ENCODE results near the gene IL3.

IL3 gene

DNA sequence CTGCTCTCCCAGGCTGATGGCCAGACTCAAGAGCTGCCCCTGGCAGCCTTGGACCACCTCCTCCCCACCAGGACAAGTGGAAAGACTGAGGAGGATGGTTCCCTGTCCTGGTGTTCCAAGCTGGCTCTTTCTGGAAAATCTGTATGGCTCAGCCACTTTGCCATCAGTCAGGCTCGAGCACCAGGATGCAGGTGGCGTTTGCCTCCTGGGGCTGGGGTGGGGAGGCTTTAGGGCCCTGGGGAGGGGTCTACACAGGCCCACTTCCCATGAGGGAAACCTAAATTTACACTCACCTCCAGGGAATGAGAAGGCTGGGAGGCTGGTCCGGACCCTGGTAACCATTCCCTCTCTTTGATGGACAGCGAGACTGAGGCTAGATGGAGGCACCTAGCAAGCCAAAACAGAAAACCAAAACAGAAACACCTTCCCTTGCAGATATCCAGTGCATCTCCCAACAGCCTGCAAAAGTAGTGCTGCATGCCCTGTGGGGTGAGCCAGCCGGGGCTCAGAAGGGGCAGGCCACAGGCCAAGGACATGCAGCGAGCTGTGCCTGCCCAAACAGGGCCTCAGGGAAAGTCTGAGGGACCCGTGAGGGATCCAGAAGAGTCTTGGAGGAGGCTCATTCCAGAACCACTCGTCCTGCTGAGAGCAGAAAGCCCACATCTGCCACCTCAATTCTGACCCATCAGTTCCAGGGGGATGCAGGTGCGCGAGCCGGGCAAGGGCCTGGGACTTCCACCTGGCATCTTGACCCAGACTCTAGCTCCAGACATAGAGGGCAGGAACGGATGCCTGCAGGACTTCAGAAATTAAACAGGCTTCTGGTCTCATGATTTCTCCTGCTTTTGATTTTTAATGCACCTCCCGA is 7.7 kb downstream of the IL3 start:
- in situ Hi-C loops (cut with HindIII; ENCODE audit: low pct_ligation_motif_present, low pct_unique_long_range_greater_than_20kb, low sequenced_read_pairs): no loop called here
- DNase-seq: no peak

DNA sequence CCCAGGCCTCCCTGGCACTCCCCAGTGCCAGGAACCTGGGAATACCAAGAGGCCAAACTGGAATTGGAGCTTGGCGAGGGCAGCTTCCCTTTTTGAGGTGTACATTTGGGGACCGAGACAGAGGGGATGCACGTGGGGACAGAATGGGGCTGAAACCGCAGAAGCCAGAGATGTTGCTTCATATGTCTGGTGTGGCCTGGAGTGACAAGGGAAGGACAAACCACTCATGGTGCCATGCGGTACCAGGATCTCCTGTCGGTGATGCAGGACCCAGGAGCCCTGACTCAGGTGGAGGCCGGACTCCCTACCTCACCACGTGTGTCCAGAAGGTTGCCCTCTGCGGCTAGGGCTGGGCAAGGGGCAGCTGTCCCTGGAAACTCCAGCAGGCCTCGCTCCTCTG is 9.1 kb downstream of the IL3 start:
- DNase-seq: no peak
- in situ Hi-C loops (cut with HindIII; ENCODE audit: low pct_ligation_motif_present, low pct_unique_long_range_greater_than_20kb, low sequenced_read_pairs): no loop called here

DNA sequence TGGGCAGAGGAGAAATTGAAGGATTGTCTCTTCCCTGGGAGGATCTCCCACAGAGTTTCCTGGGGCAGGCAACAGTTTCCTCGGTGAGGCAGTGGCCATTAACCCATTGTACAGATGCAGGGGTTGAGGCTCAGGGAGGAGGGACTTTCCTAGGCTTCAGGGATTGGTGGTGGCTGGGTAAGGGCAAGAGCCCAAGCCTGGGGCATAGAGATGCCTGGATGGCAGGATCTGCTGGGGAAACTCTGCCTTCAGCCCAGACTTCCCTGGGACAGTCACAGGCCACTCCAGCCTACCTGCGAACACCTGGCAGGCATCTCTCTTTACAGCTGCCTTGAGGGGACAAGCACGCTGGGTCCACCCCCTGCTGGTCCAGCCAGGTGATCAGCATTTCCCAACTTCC is 9.5 kb downstream of the IL3 start:
- in situ Hi-C loops (cut with HindIII; ENCODE audit: low pct_ligation_motif_present, low pct_unique_long_range_greater_than_20kb, low sequenced_read_pairs): no loop called here
- no peak for DNase-seq

DNA sequence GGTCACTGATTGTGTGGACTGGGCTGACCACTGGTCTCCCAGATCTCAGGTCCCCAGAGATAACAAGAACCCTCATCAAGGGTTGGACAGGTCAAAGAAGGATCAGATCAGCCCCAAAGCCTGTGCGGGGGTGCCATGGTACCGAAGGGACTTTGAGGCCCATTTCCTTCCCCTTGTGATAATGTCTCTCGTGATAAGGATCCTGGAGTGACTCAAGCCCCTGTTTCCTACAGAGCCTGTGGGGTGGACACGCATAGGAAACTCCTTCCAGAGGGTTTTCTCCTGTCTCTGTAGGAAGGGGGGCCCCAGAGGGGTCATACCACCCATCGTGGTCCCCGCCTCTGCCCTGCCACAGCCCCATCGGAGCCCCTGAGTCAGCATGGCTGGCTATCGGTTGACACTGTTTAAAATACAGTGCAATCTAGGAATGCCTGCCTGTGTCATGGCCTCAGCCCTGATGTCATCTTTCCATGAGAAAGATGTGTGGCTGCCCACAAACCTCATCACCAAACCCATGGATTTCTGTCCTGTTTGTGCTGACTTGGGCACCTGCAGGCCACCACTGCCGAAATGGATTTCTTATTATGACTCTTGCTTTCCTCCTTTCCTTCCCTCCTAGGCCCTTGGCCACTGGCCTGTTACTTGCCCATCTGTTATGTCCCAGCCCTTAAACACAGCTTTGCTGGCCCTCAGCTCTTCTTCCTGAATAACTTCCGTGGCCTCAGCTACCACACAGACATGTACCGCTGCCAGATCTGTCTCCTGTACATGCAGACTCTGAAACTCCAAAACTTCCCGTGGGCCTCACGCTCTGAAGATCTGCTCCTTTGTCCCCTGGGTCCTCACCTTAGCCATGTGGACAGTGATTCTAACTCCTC is 10.2 kb downstream of the IL3 start:
- no peak for DNase-seq
- in situ Hi-C loops (cut with HindIII; ENCODE audit: low pct_ligation_motif_present, low pct_unique_long_range_greater_than_20kb, low sequenced_read_pairs): no loop called here

DNA sequence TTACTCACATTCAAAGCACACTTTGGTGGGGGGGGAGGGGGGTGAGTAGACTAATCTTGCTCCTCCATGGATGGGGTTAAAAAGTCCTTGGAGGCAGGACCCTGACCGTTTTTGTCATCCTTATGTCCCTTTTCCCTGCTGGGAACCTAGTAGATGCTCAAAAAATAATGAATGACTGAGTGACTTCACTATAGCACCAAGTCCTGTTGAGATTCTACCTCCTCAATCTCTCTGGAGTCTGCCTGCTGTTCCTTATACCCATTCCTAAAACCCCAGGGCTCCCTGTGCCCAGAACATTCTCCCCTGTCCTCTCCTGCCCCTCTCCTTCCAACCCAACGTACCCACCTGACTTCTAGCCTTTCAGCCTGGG is 10.9 kb downstream of the IL3 start:
- DNase-seq: no peak
- in situ Hi-C loops (cut with HindIII; ENCODE audit: low pct_ligation_motif_present, low pct_unique_long_range_greater_than_20kb, low sequenced_read_pairs): no loop called here

DNA sequence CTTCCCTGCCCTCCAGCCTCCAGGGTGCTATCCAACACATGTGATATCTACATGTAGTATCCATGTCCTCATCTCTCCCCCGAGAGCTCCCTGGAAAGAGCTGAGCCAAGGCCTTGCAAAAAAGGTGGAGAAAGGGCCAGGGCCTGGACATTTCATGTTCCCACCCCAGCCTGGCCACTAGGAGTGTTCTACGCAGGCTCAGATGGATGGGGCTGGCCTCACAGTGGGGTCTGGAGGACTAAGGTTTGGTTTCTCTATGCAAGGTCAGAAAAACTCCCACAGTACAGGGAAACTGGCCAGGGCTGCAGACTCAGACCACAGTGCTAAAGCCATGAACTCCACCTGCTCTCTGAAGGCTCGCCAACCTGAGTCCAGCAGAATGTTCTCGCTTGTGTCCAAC is 11.6 kb downstream of the IL3 start:
- in situ Hi-C loops (cut with HindIII; ENCODE audit: low pct_ligation_motif_present, low pct_unique_long_range_greater_than_20kb, low sequenced_read_pairs): no loop called here
- no peak for DNase-seq

DNA sequence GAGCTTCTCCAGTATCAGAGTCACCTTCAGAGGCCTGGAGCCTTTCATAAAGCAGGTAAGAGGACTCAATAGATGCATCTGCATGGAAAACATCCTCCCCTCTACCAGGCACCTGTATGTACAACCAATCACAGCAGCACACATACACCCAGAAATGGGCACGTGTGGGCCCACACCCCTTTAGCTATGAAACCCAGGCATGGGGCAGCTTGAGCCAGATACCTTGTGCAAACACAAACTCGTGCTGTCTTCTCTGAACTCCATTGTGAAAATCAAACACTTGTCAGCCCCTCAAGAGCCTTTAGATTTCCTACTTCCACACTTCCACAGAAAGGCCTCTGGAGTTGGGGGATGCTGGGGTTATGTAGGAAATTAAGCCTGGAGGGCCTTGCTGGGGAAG is 12.1 kb downstream of the IL3 start:
- no peak for DNase-seq
- in situ Hi-C loops (cut with HindIII; ENCODE audit: low pct_ligation_motif_present, low pct_unique_long_range_greater_than_20kb, low sequenced_read_pairs): no loop called here

DNA sequence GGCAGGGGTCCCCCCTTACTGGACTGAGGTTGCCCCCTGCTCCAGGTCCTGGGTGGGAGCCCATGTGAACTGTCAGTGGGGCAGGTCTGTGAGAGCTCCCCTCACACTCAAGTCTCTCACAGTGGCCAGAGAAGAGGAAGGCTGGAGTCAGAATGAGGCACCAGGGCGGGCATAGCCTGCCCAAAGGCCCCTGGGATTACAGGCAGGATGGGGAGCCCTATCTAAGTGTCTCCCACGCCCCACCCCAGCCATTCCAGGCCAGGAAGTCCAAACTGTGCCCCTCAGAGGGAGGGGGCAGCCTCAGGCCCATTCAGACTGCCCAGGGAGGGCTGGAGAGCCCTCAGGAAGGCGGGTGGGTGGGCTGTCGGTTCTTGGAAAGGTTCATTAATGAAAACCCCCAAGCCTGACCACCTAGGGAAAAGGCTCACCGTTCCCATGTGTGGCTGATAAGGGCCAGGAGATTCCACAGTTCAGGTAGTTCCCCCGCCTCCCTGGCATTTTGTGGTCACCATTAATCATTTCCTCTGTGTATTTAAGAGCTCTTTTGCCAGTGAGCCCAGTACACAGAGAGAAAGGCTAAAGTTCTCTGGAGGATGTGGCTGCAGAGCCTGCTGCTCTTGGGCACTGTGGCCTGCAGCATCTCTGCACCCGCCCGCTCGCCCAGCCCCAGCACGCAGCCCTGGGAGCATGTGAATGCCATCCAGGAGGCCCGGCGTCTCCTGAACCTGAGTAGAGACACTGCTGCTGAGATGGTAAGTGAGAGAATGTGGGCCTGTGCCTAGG is 13.0 kb downstream of the IL3 start, which contains the start of gene CSF2:
CSF2 (plus strand) TSS at position 559 of the 783 bp plus-strand sequence; CDS start at position 594, 35 bp downstream.
- DNase-seq: peak; percentile 15
- in situ Hi-C loops (cut with HindIII; ENCODE audit: low pct_ligation_motif_present, low pct_unique_long_range_greater_than_20kb, low sequenced_read_pairs): no loop called here

DNA sequence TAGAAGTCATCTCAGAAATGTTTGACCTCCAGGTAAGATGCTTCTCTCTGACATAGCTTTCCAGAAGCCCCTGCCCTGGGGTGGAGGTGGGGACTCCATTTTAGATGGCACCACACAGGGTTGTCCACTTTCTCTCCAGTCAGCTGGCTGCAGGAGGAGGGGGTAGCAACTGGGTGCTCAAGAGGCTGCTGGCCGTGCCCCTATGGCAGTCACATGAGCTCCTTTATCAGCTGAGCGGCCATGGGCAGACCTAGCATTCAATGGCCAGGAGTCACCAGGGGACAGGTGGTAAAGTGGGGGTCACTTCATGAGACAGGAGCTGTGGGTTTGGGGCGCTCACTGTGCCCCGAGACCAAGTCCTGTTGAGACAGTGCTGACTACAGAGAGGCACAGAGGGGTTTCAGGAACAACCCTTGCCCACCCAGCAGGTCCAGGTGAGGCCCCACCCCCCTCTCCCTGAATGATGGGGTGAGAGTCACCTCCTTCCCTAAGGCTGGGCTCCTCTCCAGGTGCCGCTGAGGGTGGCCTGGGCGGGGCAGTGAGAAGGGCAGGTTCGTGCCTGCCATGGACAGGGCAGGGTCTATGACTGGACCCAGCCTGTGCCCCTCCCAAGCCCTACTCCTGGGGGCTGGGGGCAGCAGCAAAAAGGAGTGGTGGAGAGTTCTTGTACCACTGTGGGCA is 13.8 kb downstream of the IL3 start:
- in situ Hi-C loops (cut with HindIII; ENCODE audit: low pct_ligation_motif_present, low pct_unique_long_range_greater_than_20kb, low sequenced_read_pairs): no loop called here
- DNase-seq: no peak

DNA sequence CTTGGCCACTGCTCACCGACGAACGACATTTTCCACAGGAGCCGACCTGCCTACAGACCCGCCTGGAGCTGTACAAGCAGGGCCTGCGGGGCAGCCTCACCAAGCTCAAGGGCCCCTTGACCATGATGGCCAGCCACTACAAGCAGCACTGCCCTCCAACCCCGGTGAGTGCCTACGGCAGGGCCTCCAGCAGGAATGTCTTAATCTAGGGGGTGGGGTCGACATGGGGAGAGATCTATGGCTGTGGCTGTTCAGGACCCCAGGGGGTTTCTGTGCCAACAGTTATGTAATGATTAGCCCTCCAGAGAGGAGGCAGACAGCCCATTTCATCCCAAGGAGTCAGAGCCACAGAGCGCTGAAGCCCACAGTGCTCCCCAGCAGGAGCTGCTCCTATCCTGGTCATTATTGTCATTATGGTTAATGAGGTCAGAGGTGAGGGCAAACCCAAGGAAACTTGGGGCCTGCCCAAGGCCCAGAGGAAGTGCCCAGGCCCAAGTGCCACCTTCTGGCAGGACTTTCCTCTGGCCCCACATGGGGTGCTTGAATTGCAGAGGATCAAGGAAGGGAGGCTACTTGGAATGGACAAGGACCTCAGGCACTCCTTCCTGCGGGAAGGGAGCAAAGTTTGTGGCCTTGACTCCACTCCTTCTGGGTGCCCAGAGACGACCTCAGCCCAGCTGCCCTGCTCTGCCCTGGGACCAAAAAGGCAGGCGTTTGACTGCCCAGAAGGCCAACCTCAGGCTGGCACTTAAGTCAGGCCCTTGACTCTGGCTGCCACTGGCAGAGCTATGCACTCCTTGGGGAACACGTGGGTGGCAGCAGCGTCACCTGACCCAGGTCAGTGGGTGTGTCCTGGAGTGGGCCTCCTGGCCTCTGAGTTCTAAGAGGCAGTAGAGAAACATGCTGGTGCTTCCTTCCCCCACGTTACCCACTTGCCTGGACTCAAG is 14.6 kb downstream of the IL3 start:
- no peak for DNase-seq
- in situ Hi-C loops (cut with HindIII; ENCODE audit: low pct_ligation_motif_present, low pct_unique_long_range_greater_than_20kb, low sequenced_read_pairs): no loop called here

DNA sequence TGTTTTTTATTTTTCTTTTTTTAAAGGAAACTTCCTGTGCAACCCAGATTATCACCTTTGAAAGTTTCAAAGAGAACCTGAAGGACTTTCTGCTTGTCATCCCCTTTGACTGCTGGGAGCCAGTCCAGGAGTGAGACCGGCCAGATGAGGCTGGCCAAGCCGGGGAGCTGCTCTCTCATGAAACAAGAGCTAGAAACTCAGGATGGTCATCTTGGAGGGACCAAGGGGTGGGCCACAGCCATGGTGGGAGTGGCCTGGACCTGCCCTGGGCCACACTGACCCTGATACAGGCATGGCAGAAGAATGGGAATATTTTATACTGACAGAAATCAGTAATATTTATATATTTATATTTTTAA is 15.2 kb downstream of the IL3 start:
- no peak for DNase-seq
- in situ Hi-C loops (cut with HindIII; ENCODE audit: low pct_ligation_motif_present, low pct_unique_long_range_greater_than_20kb, low sequenced_read_pairs): no loop called here

DNA sequence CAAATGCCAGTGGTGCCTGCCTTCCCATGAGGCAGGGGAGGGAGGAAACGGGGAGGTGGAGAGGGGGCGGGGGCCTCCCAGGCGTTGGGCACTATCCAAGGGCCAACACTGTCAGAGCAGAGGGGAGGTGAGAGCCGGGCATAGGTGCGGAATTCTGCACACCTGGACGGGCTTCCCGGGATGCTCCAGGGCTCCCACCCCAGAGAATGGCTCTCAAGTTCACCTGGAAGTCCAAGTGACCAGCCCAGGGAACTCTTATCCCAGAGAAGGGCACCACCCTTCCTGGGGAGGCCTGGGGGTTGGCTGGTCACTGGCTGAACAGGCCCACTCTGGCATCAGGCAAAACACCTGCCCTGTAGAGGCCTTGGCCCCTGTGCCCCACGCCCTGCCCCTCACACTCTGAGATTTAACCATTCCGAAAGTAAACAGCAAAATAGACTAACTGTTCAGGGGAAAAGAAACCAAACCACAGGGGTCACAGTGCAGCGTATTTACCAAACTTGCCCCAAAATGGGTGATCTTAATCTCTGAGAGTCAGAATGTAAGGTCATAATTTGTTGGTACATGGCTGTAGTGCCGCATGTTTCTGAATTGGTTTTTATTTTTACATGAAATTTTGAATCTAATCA is 15.9 kb downstream of the IL3 start:
- in situ Hi-C loops (cut with HindIII; ENCODE audit: low pct_ligation_motif_present, low pct_unique_long_range_greater_than_20kb, low sequenced_read_pairs): no loop called here
- no peak for DNase-seq

DNA sequence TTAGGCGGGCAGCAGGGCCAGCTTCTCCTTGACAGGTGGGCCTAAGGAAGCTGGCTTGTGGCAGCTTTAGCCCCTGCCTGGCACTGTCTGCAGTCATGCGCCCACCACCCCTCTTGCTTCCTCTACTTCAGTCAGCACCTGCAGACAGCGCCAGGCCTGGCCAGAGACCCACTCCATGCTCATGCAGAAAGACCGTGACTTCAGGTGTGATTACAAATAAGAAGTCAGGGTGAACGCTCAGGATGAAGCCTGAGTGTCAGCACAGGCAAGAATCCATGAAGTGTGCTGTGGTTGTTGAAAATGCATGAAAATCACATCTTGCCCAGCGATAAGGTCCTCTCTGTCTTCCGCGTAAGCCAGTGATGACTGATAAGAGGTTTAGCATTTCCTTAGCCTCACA is 16.5 kb downstream of the IL3 start:
- in situ Hi-C loops (cut with HindIII; ENCODE audit: low pct_ligation_motif_present, low pct_unique_long_range_greater_than_20kb, low sequenced_read_pairs): no loop called here
- no peak for DNase-seq

DNA sequence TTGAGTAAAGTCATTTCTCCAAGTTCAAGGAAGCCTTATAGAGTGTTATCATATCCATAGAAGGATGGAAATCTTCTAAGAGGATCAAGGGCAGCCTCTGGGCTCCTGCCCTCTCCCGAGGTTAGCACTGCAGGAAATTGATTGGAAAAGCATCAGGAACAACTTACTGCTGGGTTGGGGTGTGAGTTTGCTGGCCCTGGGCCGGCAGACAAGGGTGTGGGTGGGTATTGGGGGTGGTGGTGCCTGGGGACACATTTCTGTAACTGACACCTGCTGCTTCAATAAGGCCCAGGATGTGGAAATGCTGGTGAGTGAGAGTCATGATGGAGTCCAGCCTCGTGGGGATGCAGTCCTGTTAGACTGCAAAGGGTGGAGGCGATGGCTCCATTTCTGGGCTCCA is 18.6 kb downstream of the IL3 start:
- in situ Hi-C loops (cut with HindIII; ENCODE audit: low pct_ligation_motif_present, low pct_unique_long_range_greater_than_20kb, low sequenced_read_pairs): no loop called here
- no peak for DNase-seq

DNA sequence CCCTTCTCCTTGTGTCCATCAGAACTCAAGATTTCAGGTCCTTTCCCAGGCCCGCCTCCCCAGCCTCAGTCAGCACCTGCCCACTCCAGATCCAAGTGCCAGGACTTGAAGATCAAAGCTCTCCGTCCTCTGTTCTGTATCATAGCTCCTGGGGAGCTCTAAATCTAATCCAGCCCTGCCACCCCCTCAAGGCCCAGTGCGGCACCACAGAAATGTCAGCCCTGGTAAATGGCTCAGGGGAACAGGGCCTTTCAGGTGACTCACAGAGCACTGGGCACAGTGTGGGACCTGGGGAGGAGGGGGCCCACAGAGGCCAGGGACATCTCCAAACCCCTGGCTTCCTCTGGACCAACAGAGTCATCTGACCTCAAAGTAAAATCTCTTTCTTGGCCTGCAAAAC is 19.2 kb downstream of the IL3 start:
- in situ Hi-C loops (cut with HindIII; ENCODE audit: low pct_ligation_motif_present, low pct_unique_long_range_greater_than_20kb, low sequenced_read_pairs): no loop called here
- no peak for DNase-seq

DNA sequence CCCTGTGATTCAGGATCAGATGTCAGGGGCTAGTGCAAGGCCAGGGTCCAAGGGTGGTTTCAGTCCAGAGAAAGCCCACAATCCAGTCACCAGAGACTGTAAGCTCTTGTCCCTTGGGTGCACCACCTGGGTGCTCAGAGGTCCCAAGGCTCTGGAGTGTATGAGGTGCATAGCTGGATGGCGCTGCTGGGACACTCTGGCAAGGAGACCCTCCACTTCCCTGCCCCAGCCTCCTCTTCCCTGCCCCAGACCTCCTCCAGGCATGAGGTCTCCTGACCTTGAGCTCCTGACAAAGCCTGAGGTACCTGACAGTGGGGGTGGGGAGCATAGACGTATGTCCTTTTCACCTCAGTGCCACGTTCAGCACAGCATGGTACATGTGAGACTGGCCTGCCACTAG is 20.1 kb downstream of the IL3 start:
- no peak for DNase-seq
- in situ Hi-C loops (cut with HindIII; ENCODE audit: low pct_ligation_motif_present, low pct_unique_long_range_greater_than_20kb, low sequenced_read_pairs): no loop called here

DNA sequence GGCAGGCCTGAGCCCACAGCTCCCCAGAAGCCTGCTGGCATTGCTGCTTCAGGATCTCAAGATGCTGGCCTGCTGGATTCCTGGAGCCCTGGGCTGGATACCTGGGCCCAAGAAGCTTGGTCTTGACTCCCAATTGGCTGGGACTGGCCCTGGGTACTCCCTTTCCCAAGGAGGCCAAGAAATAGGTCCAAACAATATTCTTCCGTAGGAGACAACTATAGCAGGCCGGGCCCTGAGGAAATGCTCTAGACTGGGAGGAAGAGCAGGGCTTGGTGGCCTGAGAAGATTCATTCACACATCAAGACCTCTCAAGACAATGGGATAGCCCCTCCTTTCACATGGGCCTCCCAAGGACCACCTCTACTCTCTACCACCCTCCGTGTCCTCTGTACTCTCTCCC is 21.0 kb downstream of the IL3 start:
- DNase-seq: no peak
- in situ Hi-C loops (cut with HindIII; ENCODE audit: low pct_ligation_motif_present, low pct_unique_long_range_greater_than_20kb, low sequenced_read_pairs): no loop called here
